Lower lobe of right lung (tissue), 2 donors: Measurements from ENCODE around the gene GALNT2. TPM values are rescaled to one million over a fixed set of nuclear protein-coding genes. Genes with fewer than 3 reads are reported as not detected.

Source experiments
- ATAC-seq, 2 donors: fragments of 200-7000 bp; cut with Tn5 transposase; one replicate each; pipeline ENCODE4 v1.9.1; 2020 to 2022; ENCODE audit warnings: mild to moderate bottlenecking in 2 of 2, moderate library complexity in 2 of 2
- DNase-seq: peaks from one replicate; pipeline ENCODE4 v3.0.0-alpha.2; 2020
- H3K27ac ChIP-seq: fragments of 200-600 bp; one replicate; pipeline ENCODE4 v1.8.0; 2022
- H3K27me3 ChIP-seq: fragments of 200-600 bp; one replicate; pipeline ENCODE4 v1.8.0; 2022; ENCODE audit warnings: low read depth
- H3K36me3 ChIP-seq: fragments of 200-600 bp; one replicate; pipeline ENCODE4 v1.8.0; 2022; ENCODE audit warnings: mild to moderate bottlenecking
- H3K4me1 ChIP-seq: fragments of 200-600 bp; one replicate; pipeline ENCODE4 v1.8.0; 2022
- H3K4me3 ChIP-seq: fragments of 200-600 bp; one replicate; pipeline ENCODE4 v1.8.0; 2022; ENCODE audit warnings: mild to moderate bottlenecking
- H3K9me3 ChIP-seq: fragments of 200-600 bp; one replicate; pipeline ENCODE4 v1.8.0; 2022
- intact Hi-C: fragments of 100-400 bp; cut with DNase I; formaldehyde crosslinking; loops from one replicate; pipeline ENCODE4 v1.11.0; 2022
- total RNA-seq: library from RNA; stranded (reverse); fragmentation: NEBNext Ultra II Directional; extraction: Animal tissue kit (Norgen Biotek cat#: 25700); gene quantifications from one replicate; pipeline ENCODE4 v1.2.1, GENCODE V29; 2021
- TF ChIP-seq, protein P1 (sequence below): fragments of 200-600 bp; IDR thresholded peaks from one replicate; pipeline ENCODE4 v1.8.0; 2022; ENCODE audit warnings: antibody characterized with exemption, mild to moderate bottlenecking
- donor health status: DM: no; HTN: yes; CAD: no; lungs with severe emphysema.

GALNT2 gene
- total RNA-seq, 1 donor from 2014 or later: 48.0 TPM

DNA sequence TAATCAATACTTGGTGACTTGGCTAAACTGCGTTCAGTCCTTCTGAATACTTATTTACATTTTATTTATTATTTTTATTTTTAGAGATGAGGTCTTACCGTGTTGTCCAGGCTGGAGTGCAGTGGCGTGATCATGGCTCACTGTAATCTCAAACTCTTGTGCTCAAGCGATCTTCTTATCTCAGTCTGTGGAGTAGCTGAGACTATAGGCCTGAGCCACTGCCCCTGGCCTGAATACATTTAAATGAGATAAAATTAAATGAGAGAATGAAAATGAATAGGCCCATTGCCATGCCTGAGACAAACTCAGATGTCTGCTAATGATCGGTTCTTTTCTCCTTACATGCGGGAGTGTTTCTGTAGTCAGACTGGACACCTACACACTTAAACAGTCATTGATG lies 86.0 kb downstream of the GALNT2 start:
- H3K27me3 ChIP-seq: no peaks in the 10 kb centered on the region
- H3K4me1 ChIP-seq: peaks cover 16% of the 10 kb centered on the region
- intact Hi-C loops: no loop called here
- no peak overlapping the region for H3K27ac ChIP-seq
- no peaks in the 10 kb centered on the region for H3K36me3 ChIP-seq
- DNase-seq (no peak), ATAC-seq (no peak)
- TF ChIP-seq, protein P1, sequence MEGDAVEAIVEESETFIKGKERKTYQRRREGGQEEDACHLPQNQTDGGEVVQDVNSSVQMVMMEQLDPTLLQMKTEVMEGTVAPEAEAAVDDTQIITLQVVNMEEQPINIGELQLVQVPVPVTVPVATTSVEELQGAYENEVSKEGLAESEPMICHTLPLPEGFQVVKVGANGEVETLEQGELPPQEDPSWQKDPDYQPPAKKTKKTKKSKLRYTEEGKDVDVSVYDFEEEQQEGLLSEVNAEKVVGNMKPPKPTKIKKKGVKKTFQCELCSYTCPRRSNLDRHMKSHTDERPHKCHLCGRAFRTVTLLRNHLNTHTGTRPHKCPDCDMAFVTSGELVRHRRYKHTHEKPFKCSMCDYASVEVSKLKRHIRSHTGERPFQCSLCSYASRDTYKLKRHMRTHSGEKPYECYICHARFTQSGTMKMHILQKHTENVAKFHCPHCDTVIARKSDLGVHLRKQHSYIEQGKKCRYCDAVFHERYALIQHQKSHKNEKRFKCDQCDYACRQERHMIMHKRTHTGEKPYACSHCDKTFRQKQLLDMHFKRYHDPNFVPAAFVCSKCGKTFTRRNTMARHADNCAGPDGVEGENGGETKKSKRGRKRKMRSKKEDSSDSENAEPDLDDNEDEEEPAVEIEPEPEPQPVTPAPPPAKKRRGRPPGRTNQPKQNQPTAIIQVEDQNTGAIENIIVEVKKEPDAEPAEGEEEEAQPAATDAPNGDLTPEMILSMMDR: no peak
- no peaks in the 10 kb centered on the region for H3K9me3 ChIP-seq
- H3K4me3 ChIP-seq: no peak overlapping the region

DNA sequence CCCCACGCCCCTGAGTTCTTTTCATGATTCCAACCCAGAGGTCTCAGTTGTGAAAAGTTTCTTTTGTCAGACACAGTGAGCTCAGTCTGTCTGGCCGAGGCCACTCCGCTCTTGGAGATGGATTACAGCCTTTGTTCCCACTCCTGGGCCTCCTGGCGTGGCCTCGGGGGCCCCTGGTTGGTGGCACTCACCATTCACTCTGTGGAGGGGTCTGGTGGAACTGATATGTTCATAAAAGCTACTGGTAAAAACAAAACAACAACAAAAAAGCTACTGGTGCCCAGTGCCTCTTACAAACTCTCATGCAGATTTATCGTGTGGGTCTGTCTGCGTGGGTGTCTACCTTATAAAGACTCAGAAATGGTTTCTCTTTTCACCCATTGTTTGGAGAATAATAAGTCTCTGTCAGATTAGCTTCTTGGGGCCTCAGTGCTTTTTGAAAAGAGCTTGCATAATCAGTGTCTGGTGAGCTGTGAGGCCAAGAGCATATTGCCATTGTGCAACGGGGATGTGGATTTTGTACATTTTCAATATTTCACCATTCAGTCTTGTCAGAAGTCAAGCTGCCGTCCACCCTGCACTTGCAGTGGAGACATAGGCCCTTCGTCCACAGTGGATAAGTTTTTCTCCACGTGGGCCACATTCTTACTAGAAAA lies 86.7 kb downstream of the GALNT2 start:
- ATAC-seq (peak; percentile 60 to 74), DNase-seq (peak; percentile 63)
- Histone ChIP-seq H3K4me1 (peaks cover 23% of the 10 kb centered on the region), H3K9me3 (no peaks in the 10 kb centered on the region), H3K27ac (peak overlapping the region; percentile 47), H3K36me3 (no peaks in the 10 kb centered on the region), H3K27me3 (no peaks in the 10 kb centered on the region), H3K4me3 (no peak overlapping the region)
- intact Hi-C loops: no loop called here
- TF ChIP-seq, protein P1: no peak

DNA sequence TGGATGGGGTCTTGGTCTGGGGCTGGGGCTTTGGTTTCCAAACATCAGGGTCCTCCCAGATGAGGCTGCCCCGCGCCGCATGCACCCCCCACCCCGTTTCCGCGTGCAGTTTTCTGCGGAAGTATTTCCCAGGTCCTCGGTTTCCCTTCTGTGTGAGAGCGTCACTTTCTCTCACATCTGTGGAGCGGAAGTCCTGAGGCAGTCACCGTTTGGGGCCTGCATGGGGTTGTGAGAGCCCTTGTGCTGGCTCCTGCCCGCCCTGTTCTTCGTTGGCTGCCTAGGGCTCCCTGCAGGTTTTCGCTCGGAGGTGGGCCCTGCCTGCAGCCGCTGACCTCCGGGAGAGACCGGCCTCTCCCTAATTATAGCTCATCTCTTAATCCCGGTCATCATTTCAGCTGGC lies 88.0 kb downstream of the GALNT2 start:
- H3K4me1 ChIP-seq: peaks cover 30% of the 10 kb centered on the region
- no peaks in the 10 kb centered on the region for H3K9me3 ChIP-seq
- intact Hi-C loops: no loop called here

DNA sequence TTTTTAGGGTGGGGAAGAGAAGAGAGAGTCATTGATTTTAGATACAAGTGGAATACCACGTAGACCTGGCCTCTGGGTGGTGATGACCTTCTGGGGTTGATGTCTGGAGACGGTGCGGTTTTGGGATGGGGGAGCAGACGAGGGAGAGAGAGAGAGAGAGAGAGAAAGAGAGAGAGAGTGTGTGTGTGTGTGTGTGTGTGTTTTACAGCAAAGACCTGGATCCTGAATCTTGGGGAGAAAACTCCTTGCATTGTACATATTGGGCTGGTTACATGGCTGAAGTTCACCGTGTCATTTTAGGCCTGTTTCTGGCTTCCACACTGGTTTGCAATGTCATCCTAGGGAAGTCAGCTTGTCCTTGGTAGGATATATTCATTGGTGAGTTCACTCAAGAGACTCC lies 89.0 kb downstream of the GALNT2 start:
- TF ChIP-seq, protein P1: no peak
- H3K4me3 ChIP-seq: no peak overlapping the region
- H3K27ac ChIP-seq: no peak overlapping the region
- H3K27me3 ChIP-seq: no peaks in the 10 kb centered on the region
- DNase-seq (no peak), ATAC-seq (no peak)
- no peaks in the 10 kb centered on the region for H3K36me3 ChIP-seq
- H3K9me3 ChIP-seq: no peaks in the 10 kb centered on the region
- H3K4me1 ChIP-seq: peaks cover 35% of the 10 kb centered on the region
- intact Hi-C loops: no loop called here

More for the DNA sequence above, 88.0 kb downstream of the GALNT2 start:
- no peaks in the 10 kb centered on the region for H3K27me3 ChIP-seq
- no peak overlapping the region for H3K27ac ChIP-seq
- no peak overlapping the region for H3K4me3 ChIP-seq
- no peaks in the 10 kb centered on the region for H3K36me3 ChIP-seq
- ATAC-seq: no peak
- TF ChIP-seq, protein P1: no peak
- no peak for DNase-seq

DNA sequence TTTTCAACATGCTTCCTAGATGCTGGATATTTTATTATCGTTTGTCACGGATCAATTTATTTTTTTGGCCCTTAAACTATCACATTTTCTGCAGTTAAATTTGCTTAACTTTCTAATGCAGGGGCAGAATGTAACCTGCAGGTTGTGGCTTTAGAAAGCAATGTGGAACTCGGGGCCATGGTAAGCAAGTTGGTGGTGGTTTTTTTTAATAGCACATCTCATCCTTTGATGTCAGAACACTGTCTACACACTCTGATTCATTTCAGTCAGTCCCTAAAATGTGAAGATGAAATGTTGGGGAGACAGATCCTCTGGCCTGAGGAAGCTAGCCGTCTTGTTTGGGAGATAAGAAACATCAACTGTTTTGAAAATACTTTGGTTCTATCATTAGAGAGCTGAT lies 89.5 kb downstream of the GALNT2 start:
- Histone ChIP-seq H3K9me3 (no peaks in the 10 kb centered on the region), H3K4me1 (peaks cover 39% of the 10 kb centered on the region), H3K27me3 (no peaks in the 10 kb centered on the region), H3K27ac (no peak overlapping the region), H3K36me3 (no peaks in the 10 kb centered on the region), H3K4me3 (no peak overlapping the region)
- TF ChIP-seq, protein P1: no peak
- intact Hi-C loops: no loop called here
- DNase-seq (no peak), ATAC-seq (no peak)
